22Rv1 (cell line): ENCODE results near the gene WNT4.

ENCODE experiments used
- H3K27ac ChIP-seq: fragments of 450-650 bp; 2 replicates; pipeline ENCODE4 v1.5.1; 2017
- ZFX ChIP-seq: fragments of 450-650 bp; IDR thresholded peaks from 2 replicates; pipeline ENCODE4 v1.6.1; 2017; ENCODE audit warnings: antibody characterized with exemption, borderline replicate concordance
- TF ChIP-seq, protein P1 (sequence below): fragments of 450-650 bp; IDR thresholded peaks from 2 replicates; pipeline ENCODE4 v1.5.1; 2017; ENCODE audit warnings: mild to moderate bottlenecking

The WNT4 gene

GRCh38 chr1:22184892-22185612 lies 42.2 kb upstream of the WNT4 start:
- no peak for TF ChIP-seq ZFX
- TF ChIP-seq, protein P1, sequence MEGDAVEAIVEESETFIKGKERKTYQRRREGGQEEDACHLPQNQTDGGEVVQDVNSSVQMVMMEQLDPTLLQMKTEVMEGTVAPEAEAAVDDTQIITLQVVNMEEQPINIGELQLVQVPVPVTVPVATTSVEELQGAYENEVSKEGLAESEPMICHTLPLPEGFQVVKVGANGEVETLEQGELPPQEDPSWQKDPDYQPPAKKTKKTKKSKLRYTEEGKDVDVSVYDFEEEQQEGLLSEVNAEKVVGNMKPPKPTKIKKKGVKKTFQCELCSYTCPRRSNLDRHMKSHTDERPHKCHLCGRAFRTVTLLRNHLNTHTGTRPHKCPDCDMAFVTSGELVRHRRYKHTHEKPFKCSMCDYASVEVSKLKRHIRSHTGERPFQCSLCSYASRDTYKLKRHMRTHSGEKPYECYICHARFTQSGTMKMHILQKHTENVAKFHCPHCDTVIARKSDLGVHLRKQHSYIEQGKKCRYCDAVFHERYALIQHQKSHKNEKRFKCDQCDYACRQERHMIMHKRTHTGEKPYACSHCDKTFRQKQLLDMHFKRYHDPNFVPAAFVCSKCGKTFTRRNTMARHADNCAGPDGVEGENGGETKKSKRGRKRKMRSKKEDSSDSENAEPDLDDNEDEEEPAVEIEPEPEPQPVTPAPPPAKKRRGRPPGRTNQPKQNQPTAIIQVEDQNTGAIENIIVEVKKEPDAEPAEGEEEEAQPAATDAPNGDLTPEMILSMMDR, result no peak
- no peak overlapping the region for H3K27ac ChIP-seq

DNA sequence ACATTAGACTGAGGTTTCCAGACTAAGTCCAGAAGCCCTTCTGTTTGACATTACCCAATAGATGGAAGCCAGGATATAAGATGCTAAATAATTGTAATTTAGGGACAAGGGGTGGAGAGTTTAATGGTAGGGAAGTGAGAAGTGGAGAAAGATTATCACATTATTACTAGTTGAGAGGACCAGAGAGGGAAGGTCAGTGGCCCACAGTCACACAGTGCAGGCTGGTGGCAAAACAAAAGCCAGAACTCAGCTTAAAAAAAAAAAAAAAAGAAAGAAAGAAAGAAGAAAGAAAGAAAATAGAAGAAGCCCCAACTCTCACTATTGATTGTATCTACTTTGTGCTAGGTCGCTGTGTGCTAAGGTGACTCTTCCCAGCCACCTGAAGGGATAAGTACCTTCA lies 41.6 kb upstream of the WNT4 start:
- H3K27ac ChIP-seq, result no peak overlapping the region
- TF ChIP-seq, protein P1, result no peak
- TF ChIP-seq ZFX, result no peak

- H3K27ac ChIP-seq, result no peak overlapping the region
- TF ChIP-seq, protein P1, result no peak
- TF ChIP-seq ZFX, result no peak
These were observed 39.8 kb upstream of the WNT4 start for GRCh38 chr1:22182715-22183114.

- H3K27ac ChIP-seq, result no peak overlapping the region
- TF ChIP-seq ZFX, result no peak
- TF ChIP-seq, protein P1, result no peak
These were observed 36.4 kb upstream of the WNT4 start for GRCh38 chr1:22179197-22179803.

DNA sequence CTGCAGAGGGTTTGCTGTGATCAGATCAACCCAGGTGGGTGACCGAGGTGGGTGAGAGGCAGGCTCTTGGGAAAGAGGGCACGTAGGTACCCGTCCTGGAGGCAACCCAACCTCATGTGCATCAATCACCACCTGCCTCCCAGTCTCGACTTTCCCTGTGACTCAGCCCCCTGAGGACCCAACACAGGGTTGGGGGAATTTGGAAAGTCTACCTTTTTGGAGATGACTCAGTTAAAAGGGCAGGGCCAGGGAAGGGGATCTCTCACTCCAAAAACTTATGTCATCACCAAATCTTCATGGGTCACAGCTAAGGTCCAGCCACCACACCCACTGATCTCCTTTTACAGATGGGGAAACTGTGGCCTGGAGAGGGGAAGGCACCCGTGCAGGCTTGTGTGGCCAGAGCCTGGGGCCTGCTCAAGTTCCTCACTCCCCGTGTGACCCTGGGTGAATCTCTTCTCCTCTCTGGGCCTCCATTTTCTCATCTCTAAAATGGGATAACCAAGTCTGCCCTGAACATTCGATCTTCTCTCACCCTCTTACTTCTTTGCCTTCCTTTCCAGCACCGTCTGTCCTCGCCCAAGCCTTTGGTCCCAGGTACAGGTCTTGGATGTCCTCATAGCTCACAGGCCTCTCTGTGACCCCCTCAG lies 34.6 kb upstream of the WNT4 start:
- no peak overlapping the region for H3K27ac ChIP-seq
- TF ChIP-seq ZFX, result no peak
- TF ChIP-seq, protein P1, result no peak

- no peak for TF ChIP-seq ZFX
- TF ChIP-seq, protein P1, result no peak
- H3K27ac ChIP-seq, result no peak overlapping the region
These were observed 33.4 kb upstream of the WNT4 start for GRCh38 chr1:22176258-22176657.
